ENCODE data around the gene USP14.

- TF ChIP-seq FOXA1 (IDR thresholded peaks at IDR 0.05) = no peak
- TF ChIP-seq BHLHE40 (IDR thresholded peaks at IDR 0.05; ENCODE audit: borderline replicate concordance) = no peak
- no peak for TF ChIP-seq SUZ12 (IDR thresholded peaks at IDR 0.05)
- no peak for TF ChIP-seq FOXM1 (IDR thresholded peaks at IDR 0.05; ENCODE audit: borderline replicate concordance)
- TF ChIP-seq HDGF (IDR thresholded peaks at IDR 0.05; ENCODE audit: borderline replicate concordance) = no peak
- no peak for TF ChIP-seq SP1 (IDR thresholded peaks at IDR 0.05)
- TF ChIP-seq CTBP1 (IDR thresholded peaks at IDR 0.05; ENCODE audit: borderline replicate concordance) = no peak
- TF ChIP-seq ELF4 (IDR thresholded peaks at IDR 0.05) = no peak
Observed at GRCh38 chr18:210733-211132, 52.4 kb downstream of the USP14 start.

Measured in HEK293T (cell line).